Cerebellar cortex (tissue), 1 donor: ENCODE data around the gene ADCK2.
"Not testable (repeated sequence)": the region's sequence is repeated elsewhere in the genome, so short reads cannot be mapped to it uniquely, and the experiment has no call there.

Experiments used
- DNase-seq: peaks from one replicate; pipeline ENCODE4 v3.0.0-alpha.2; 2015; ENCODE audit warnings: low spot score

The ADCK2 gene

GRCh38 chr7:140674356-140674800 lies 1.6 kb downstream of the ADCK2 start:
- DNase-seq = peak; percentile 50

- peak; percentile 68 for DNase-seq
These were observed 2.4 kb downstream of the ADCK2 start for GRCh38 chr7:140674899-140675701.

GRCh38 chr7:140675726-140676125 lies 3.0 kb downstream of the ADCK2 start:
- no peak for DNase-seq

GRCh38 chr7:140676306-140676705 lies 3.6 kb downstream of the ADCK2 start:
- no peak for DNase-seq

GRCh38 chr7:140676956-140677355 lies 4.2 kb downstream of the ADCK2 start:
- not testable (repeated sequence) for DNase-seq

- no peak for DNase-seq
These were observed 4.8 kb downstream of the ADCK2 start for GRCh38 chr7:140677496-140677895.

- DNase-seq = no peak
These were observed 5.5 kb downstream of the ADCK2 start for GRCh38 chr7:140678081-140678815.

GRCh38 chr7:140678816-140679130 lies 6.0 kb downstream of the ADCK2 start:
- no peak for DNase-seq

GRCh38 chr7:140679186-140679585 lies 6.4 kb downstream of the ADCK2 start:
- no peak for DNase-seq

- DNase-seq = no peak
These were observed 8.1 kb downstream of the ADCK2 start for GRCh38 chr7:140680886-140681285.

- DNase-seq = no peak
These were observed 9.0 kb downstream of the ADCK2 start for GRCh38 chr7:140681766-140682165.

GRCh38 chr7:140683657-140684056 lies 10.9 kb downstream of the ADCK2 start:
- DNase-seq = no peak

- DNase-seq = no peak
These were observed 11.6 kb downstream of the ADCK2 start for GRCh38 chr7:140684066-140684950.

GRCh38 chr7:140685407-140686087 lies 12.8 kb downstream of the ADCK2 start:
- no peak for DNase-seq

GRCh38 chr7:140686921-140687320 lies 14.2 kb downstream of the ADCK2 start:
- no peak for DNase-seq

GRCh38 chr7:140688341-140688740 lies 15.6 kb downstream of the ADCK2 start:
- DNase-seq = no peak

- DNase-seq = no peak
These were observed 16.7 kb downstream of the ADCK2 start for GRCh38 chr7:140689199-140690152.

GRCh38 chr7:140691376-140692045 lies 18.8 kb downstream of the ADCK2 start:
- no peak for DNase-seq

- DNase-seq = not testable (repeated sequence)
These were observed 21.1 kb downstream of the ADCK2 start for GRCh38 chr7:140693849-140694248.

GRCh38 chr7:140694592-140694991 lies 21.8 kb downstream of the ADCK2 start:
- DNase-seq = no peak
